Endothelial cell of umbilical vein (primary cell): ENCODE data around the gene FHOD3. TPM values are rescaled to one million over a fixed set of nuclear protein-coding genes. Genes with fewer than 3 reads are reported as not detected.

Source experiments
- BruUV-seq: library from RNA; stranded (reverse); fragments of 400-500 nt; replicated peaks from 2 replicates; lab custom pipeline; 2021; lab: Mats Ljungman, UMichigan
- CTCF ChIA-PET: fragments of 300-600, 350-600 bp; sonication (Branson Sonifier 250); formaldehyde crosslinking; loops from one replicate; lab custom pipeline; 2021; ENCODE audit warnings: antibody characterized with exemption, inconsistent platforms; lab: Charles Lee
- POLR2A ChIA-PET: fragments of 300-600, 350-600 bp; sonication (Branson Sonifier 250); formaldehyde crosslinking; loops from one replicate; lab custom pipeline; 2021; ENCODE audit warnings: antibody characterized with exemption, inconsistent platforms; lab: Charles Lee
- DNase-seq: peaks from one replicate; pipeline ENCODE4 v3.0.0-alpha.2; 2011; ENCODE audit warnings: low read depth, low spot score
- FAIRE-seq: peaks from 2 replicates; lab custom pipeline; 2011; peaks lifted over from hg19 to GRCh38; lab: Jason Lieb, UNC
- H2AFZ ChIP-seq: 2 replicates; pipeline ENCODE4 v1.6.0; 2012; ENCODE audit warnings: low read depth, low read length, control low read depth, inconsistent platforms
- H3K27ac ChIP-seq: 2 replicates; pipeline ENCODE4 v1.5.1; 2011; ENCODE audit warnings: low read depth, mild to moderate bottlenecking, control low read depth, low read length, moderate library complexity; ENCODE audit not compliant: insufficient read depth
- H3K27me3 ChIP-seq, 2 experiments: 2 replicates each; pipeline versions ENCODE4 v1.6.0 to v1.6.1; 2011; ENCODE audit warnings: low read length in 2 of 2, mixed read lengths in 1 of 2; ENCODE audit not compliant: control insufficient read depth in 2 of 2, insufficient read depth in 2 of 2
- H3K36me3 ChIP-seq, 2 experiments: 2 replicates in 1 of 2; 3 replicates in 1 of 2; pipeline ENCODE4 v1.5.1; 2011; ENCODE audit warnings: low read length in 2 of 2, mild to moderate bottlenecking in 1 of 2, moderate library complexity in 1 of 2; ENCODE audit not compliant: control insufficient read depth in 2 of 2, insufficient read depth in 2 of 2; ENCODE audit errors: extremely low read depth in 1 of 2
- H3K4me1 ChIP-seq: 3 replicates; pipeline ENCODE4 v1.5.1; 2011; ENCODE audit warnings: mild to moderate bottlenecking, low read length; ENCODE audit not compliant: control insufficient read depth, insufficient read depth; ENCODE audit errors: extremely low read depth
- H3K4me2 ChIP-seq: 2 replicates; pipeline ENCODE4 v1.6.1; 2011; ENCODE audit warnings: low read length, control low read depth, mixed read lengths; ENCODE audit not compliant: insufficient read depth
- H3K4me3 ChIP-seq, 3 experiments: fragments of 200-600 bp in 1 of 3; sonication (generic), shearing (Covaris generic) in 1 of 3; replicated peaks in 1 of 3; 2 replicates each; pipeline ENCODE4 v1.5.1; 2011 to 2016; ENCODE audit warnings: control low read depth in 3 of 3, low read length in 3 of 3, mild to moderate bottlenecking in 2 of 3, inconsistent platforms in 1 of 3, low read depth in 1 of 3, moderate library complexity in 1 of 3; ENCODE audit not compliant: insufficient read depth in 1 of 3
- H3K79me2 ChIP-seq: 2 replicates; pipeline ENCODE4 v1.6.0; 2012; ENCODE audit warnings: low read length, inconsistent platforms; ENCODE audit not compliant: control insufficient read depth, insufficient read depth
- H3K9ac ChIP-seq: replicated peaks from 2 replicates; pipeline ENCODE3; 2011; ENCODE audit warnings: low read length, control low read depth; ENCODE audit not compliant: insufficient read depth; ENCODE audit errors: extremely low read depth
- H3K9me1 ChIP-seq: replicated peaks from 3 replicates; pipeline ENCODE4 v1.6.0; 2011; ENCODE audit warnings: mild to moderate bottlenecking, low read length; ENCODE audit not compliant: control insufficient read depth, insufficient read depth; ENCODE audit errors: extremely low read depth
- H3K9me3 ChIP-seq: replicated peaks from 2 replicates; pipeline ENCODE4 v1.5.1; 2012; ENCODE audit warnings: low read length, inconsistent platforms; ENCODE audit not compliant: control insufficient read depth, insufficient read depth
- H4K20me1 ChIP-seq: replicated peaks from 2 replicates; pipeline ENCODE3; 2011; ENCODE audit warnings: mild to moderate bottlenecking, low read length; ENCODE audit not compliant: control insufficient read depth, insufficient read depth; ENCODE audit errors: extremely low read depth
- CTCF ChIP-seq, 2 donors: IDR thresholded peaks; 1 replicate in 1 of 2; 2 replicates in 1 of 2; pipeline ENCODE4 v1.5.1; 2011; ENCODE audit warnings: low read length in 2 of 2, mild to moderate bottlenecking in 2 of 2, moderate library complexity in 2 of 2, control low read depth in 1 of 2, inconsistent platforms in 1 of 2, low read depth in 1 of 2; ENCODE audit not compliant: insufficient read depth in 1 of 2; ENCODE audit errors: extremely low read depth in 1 of 2
- EZH2 ChIP-seq: IDR thresholded peaks from 2 replicates; pipeline ENCODE4 v1.6.1; 2012; ENCODE audit warnings: borderline replicate concordance, low read depth, mild to moderate bottlenecking, moderate library complexity, low read length, inconsistent platforms; ENCODE audit not compliant: severe bottlenecking
- FOS ChIP-seq: IDR thresholded peaks from 2 replicates; pipeline ENCODE4 v1.6.1; 2011; ENCODE audit warnings: mild to moderate bottlenecking, low read length, moderate library complexity, borderline replicate concordance; ENCODE audit not compliant: insufficient read depth
- GATA2 ChIP-seq: IDR thresholded peaks from 2 replicates; pipeline ENCODE4 v1.7.0; 2011; ENCODE audit warnings: low read depth, mild to moderate bottlenecking, moderate library complexity, mixed read lengths, low read length; ENCODE audit not compliant: insufficient read length, insufficient read depth
- JUN ChIP-seq: IDR thresholded peaks from 2 replicates; pipeline ENCODE4 v1.6.1; 2011; ENCODE audit warnings: borderline replicate concordance, low read depth; ENCODE audit not compliant: insufficient read length, insufficient read depth
- MYC ChIP-seq: IDR thresholded peaks from one replicate; pipeline ENCODE4 v1.6.1; 2011; ENCODE audit warnings: mild to moderate bottlenecking, low read depth, low read length
- POLR2A ChIP-seq: IDR thresholded peaks from 2 replicates; pipeline ENCODE4 v1.6.1; 2012; ENCODE audit warnings: low read depth, mild to moderate bottlenecking, control low read depth, low read length
- POLR2AphosphoS5 ChIP-seq: IDR thresholded peaks from 2 replicates; pipeline ENCODE4 v1.6.1; 2012; ENCODE audit warnings: low read depth, mild to moderate bottlenecking, control low read depth, low read length, moderate library complexity; ENCODE audit not compliant: insufficient read depth
- dilution Hi-C: fragments of 300-500 bp; cut with MboI; formaldehyde crosslinking; loops from one replicate; pipeline ENCODE4 v1.15.0; 2019; ENCODE audit warnings: low sequenced_read_pairs; ENCODE audit not compliant: extremely low pct_ligation_motif_present
- intact Hi-C: fragments of 100-400 bp; cut with micrococcal nuclease; formaldehyde crosslinking; loops from one replicate; pipeline ENCODE4 v1.10.0; 2022
- polyA plus RNA-seq, 4 experiments: library from polyadenylated mRNA; depleted of rRNA in 3 of 4; stranded (reverse) in 3 of 4; unstranded in 1 of 4; fragments of >200 nt; gene quantifications; 2 replicates each; pipeline versions ENCODE4 v1.2.1 to v1.2.3, GENCODE V29; 2011 to 2012; ENCODE audit warnings: missing spikeins in 1 of 4
- total RNA-seq: library from RNA; stranded (reverse); gene quantifications from 2 replicates; pipeline ENCODE4 v1.2.3, GENCODE V29; 2021
- TF ChIP-seq, protein P1 (sequence below): IDR thresholded peaks from 2 replicates; pipeline ENCODE4 v1.6.1; 2011; ENCODE audit not compliant: insufficient read depth, insufficient read length

The FHOD3 gene
- total and polyA plus RNA-seq, 2 donors (not counting 3 experiments of a cell fraction or from before 2014, with no cell fraction given), result 0.06 to 1.5 TPM

DNA sequence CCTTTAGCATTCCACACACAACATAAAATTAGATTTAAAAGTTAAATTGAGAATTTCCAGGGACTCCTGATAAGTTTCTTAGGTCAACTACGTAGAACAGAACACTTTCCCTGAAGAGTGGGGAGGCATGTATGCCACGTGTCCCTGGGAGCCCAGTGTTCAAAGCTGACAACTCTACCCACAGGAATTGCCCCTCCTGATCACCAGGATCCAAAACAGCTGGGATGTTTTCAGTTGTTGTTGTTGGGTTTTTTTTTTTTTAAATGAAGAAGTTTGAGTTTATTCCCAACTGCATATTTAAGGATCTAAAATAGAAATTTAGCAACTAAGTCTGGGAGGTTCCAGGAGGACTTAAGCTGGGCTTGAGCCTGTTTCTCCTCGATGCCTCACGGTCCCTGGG is 430.8 kb downstream of the FHOD3 start:
- no peak for TF ChIP-seq POLR2AphosphoS5
- no peak for TF ChIP-seq EZH2
- no peak for TF ChIP-seq FOS
- TF ChIP-seq MYC, result no peak
- no peak for TF ChIP-seq CTCF (IDR thresholded peaks at IDR 0.05; ENCODE audit: extremely low read depth in 1 of 2, insufficient read depth in 1 of 2, low read depth in 1 of 2, low read length in 2 of 2)
- no peak for TF ChIP-seq JUN
- no peak for TF ChIP-seq GATA2
- TF ChIP-seq, protein P1, sequence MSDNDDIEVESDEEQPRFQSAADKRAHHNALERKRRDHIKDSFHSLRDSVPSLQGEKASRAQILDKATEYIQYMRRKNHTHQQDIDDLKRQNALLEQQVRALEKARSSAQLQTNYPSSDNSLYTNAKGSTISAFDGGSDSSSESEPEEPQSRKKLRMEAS, result no peak
- TF ChIP-seq POLR2A, result no peak
- intact Hi-C loops, result no loop called here
- no peak for DNase-seq

More for the DNA sequence above, 430.8 kb downstream of the FHOD3 start:
- Histone ChIP-seq H2AFZ (no peak overlapping the region), H3K4me3 (no peak overlapping the region), H3K27me3 (no peaks in the 10 kb centered on the region), H3K9me1 (no peaks in the 10 kb centered on the region), H4K20me1 (no peaks in the 10 kb centered on the region), H3K4me1 (no peaks in the 10 kb centered on the region), H3K36me3 (no peaks in the 10 kb centered on the region), H3K27ac (no peak overlapping the region), H3K9me3 (no peaks in the 10 kb centered on the region), H3K79me2 (no peaks in the 10 kb centered on the region), H3K9ac (no peak overlapping the region), H3K4me2 (no peak overlapping the region)
- CTCF ChIA-PET, result interaction anchor here (1.3 kb wide), 1 partner anchor 40 kb away, joined by 3 read pairs; no protein-coding TSS in a partner anchor
- BruUV-seq, result no TSS peak
- no peak for FAIRE-seq
- POLR2A ChIA-PET, result no interaction called here
- dilution Hi-C loops, result no loop called here
